Effector CD8-positive, alpha-beta T cell (primary cell): Measurements from ENCODE around the gene SPA17.

Experiments used
- DNase-seq: peaks from one replicate; lab custom pipeline; 2025; lab: John Stamatoyannopoulos, UW
- total RNA-seq, 4 experiments: gene quantifications; one replicate each; lab custom pipeline; 2026; lab: John Stamatoyannopoulos, UW

Gene SPA17
- total RNA-seq: 0.18 to 1.8 (median 0.46) reads per million in 4 experiments

DNA sequence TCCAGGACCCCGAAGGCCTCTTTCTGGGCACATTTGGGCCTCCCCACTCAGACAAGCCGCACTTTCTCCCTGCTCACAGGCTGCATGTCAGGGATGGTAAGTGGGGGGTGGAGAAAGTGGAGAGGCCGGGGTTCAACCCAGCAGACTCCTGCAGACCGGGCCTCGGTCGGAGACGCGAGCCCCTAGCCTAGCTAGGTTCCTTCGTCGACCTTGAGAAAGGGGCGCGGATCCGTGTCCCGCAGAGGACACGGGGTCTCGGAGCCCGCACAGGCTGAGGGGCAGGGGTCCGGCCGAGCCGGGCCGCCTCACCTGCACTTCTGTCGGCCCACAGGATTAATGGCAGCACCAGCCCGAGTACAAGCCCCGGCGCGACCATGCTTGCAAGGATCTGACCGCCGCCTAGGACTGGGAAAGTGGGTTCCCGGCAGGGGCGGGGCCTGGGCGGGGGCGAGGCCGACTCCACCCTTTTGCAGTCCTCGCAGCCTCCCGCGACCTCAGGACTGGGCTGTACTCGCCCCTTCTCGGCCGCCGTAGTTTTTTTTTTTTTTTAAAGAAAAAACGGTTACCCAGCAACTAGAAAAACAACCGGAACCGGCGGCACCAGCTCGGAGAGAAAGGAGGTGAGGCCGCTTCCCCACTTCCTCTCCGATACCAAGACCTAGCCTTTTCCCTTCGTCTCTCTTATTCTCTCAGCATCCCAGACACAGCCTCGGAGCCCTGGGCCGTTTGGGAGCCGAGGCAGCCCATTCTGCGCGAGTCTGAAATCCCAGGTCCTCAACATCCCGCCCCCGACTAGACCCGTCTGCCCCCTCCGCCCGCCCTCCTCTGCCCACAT is at the start of gene SPA17, which contains the start of gene SIAE:
Gene SPA17, plus strand, starts transcription at position 572 of the 835 bp plus-strand sequence. CDS start 1,361 bp downstream, outside the sequence.
Gene SIAE, minus strand, starts transcription at position 407 of the 835 bp plus-strand sequence. Its CDS starts 31 bp downstream, at position 376.
- peak; percentile 81 for DNase-seq

DNA sequence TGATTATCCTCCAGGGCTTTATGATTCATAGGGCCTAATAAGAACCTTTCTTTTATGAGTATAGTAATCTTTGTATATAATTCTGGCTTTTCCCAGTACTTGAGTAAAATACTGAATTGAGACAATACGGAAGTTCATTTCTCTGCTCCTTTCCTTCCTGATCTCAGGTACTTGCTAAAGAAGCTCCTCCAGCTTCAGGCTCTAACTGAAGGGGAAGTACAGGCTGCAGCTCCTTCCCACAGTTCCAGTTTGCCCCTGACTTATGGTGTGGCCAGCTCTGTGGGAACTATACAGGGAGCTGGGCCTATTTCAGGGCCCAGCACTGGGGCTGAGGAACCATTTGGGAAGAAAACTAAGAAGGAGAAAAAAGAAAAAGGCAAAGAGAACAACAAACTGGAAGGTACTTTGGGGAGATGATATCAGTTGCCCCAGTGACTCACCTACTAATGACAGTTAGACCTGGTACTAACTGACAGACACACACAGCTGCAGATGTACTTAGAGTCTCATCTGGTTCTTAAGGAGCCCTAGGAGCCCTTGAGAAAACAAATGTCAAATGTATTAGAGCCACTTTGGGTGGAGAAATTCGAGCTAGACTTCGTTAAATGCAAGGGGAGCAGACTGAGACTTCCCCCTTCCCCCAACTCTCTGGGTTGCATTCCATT is 48.1 kb upstream of the SPA17 start:
- DNase-seq: no peak

DNA sequence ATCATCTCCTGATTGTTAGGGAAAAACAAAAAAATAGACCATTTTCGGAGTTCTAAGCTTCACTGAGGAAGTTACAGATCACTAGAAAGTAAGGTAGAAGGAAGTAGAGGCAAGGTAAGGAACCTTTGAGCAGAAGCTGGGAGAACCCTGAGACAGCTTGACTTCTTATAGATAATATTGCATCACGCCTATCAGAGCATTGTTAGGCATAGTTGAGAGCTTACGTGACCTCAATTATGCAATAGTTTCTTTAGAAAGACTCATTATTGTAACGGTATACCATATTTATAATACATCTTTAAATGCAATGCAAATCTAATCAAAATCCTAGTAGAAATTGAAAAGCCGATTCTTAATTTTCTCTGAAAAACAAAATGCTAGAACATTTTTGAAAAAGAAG is 46.2 kb upstream of the SPA17 start:
- DNase-seq: no peak

DNA sequence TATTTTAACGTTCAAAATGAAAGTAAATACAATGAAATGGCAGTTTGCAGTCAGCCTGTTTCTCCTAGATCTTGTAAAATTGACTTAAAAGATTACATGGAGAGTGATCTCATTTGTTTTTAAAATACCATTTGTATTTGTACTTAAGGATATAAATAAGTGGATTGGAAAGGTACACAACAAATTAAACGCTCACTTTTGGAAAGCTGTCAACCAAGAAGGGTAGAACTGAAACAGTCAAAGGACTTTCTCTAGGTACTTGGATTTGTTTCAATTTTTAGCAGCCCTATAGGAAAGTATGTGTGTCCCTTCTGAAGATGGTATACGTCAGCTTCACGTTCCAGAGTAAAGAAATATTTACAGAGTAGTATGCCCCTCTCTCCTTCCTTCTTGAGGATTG is 43.7 kb upstream of the SPA17 start:
- no peak for DNase-seq

DNA sequence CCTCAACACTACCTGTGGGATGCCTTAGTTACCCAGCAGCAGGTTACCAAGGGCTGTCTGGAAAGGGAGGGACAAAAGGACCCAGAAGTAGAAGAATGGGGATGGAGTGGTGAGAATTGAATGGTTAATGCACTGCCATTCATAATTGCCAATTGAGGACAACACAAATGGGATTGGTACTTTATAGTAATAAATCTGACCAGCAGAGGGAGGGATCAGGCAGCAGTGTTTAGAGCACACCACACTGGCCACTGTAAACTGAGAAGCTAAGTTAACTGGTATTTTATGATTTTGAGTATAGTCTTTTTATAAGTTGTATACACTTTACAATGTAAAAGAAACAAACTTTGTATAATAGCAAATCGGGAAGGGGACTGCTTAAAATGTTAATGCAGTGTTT is 40.3 kb upstream of the SPA17 start:
- DNase-seq: no peak

DNA sequence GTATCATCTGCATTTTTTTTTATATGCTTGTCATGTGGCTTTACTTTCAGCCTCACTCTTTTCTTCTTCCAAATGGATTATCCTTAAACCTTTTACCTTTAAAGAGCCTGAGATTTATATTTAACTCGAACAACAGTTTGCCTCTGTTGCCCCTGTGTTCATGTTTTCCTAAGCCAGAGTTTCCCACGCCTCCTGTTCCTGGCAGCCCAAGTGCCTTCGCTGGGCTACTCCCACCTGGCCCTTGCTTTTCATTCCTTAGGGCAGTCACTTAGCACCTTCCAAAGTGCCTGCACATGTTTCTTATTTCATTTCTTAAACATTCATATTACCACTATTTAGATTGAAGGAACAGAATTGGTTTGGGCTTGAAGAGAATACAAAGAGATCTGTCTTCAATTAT is 37.8 kb upstream of the SPA17 start:
- no peak for DNase-seq

DNA sequence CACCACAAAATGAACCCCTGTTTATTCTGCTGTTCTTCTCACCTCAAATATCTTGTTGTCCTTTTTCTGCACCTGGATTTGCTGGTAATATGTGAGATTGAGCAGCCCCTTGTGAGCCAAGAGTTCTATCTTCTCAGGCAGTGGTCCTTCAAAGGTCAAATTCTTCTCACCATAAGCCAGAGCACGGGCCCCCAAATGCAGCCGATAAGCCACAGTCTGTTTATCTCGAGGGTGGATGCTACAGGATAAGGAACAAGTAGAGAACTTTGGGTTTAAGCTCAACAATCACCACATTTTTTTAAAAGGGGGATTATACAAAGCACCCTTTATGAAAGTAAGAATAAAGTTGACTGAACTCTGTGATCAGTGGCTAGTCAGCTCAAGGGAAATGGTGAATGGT is 35.2 kb upstream of the SPA17 start:
- DNase-seq: no peak

DNA sequence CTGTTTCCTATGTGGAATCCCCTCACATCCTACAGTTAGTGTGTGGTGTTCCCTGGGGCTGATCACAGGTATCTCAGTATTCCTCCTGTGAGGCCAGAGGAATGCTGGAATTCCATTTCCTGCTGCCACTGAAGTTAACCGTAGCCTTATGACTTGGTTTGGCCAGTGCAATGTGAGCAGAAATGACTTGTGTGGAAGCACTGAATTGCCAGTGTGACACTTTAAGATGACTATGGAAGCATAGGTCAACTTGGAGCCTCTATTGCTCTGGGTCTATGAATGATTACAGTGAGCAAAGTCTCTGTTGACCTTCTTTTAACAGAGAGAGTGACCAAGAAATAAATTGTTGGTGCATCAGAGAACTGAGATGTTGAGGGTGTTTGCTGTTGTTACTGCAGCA is 34.5 kb upstream of the SPA17 start:
- DNase-seq: no peak

DNA sequence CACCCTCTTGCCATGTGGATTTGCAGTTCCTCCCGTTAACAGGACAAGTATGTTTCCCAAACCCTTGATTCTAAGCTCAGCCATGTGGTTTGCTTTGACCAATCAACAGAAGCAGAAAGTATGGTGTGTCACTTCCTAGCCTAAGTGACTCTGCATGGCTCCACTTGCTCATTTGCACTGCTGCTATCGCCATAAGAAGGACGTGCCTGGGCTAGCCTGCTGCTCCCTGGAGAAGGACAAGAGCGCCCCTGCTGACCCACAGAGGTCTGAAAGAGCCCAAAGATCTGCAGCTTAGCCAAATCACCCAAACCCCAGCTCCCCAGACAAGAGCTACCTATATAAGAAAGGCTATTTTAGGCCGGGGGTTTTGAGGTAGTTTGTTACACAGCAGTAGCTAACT is 33.0 kb upstream of the SPA17 start:
- no peak for DNase-seq

DNA sequence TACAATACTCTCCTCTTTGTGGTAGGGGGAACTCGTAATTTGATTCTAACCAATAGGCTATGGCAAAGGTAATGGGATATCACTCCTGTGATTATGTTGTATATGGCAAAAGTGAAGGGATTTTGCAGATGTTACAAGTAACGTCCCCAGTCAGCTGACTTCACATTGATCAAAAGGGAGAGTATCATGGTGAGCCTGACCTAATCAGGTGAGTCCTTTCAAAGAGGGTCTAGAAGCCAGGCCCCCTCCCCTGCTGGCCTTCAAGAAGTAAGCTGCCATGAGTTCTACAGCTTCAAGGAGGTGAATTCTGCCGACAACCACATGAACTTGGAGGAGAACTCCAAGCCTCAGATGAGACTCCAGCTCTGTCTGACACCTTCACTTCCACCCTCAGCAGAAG is 31.1 kb upstream of the SPA17 start:
- DNase-seq: no peak

DNA sequence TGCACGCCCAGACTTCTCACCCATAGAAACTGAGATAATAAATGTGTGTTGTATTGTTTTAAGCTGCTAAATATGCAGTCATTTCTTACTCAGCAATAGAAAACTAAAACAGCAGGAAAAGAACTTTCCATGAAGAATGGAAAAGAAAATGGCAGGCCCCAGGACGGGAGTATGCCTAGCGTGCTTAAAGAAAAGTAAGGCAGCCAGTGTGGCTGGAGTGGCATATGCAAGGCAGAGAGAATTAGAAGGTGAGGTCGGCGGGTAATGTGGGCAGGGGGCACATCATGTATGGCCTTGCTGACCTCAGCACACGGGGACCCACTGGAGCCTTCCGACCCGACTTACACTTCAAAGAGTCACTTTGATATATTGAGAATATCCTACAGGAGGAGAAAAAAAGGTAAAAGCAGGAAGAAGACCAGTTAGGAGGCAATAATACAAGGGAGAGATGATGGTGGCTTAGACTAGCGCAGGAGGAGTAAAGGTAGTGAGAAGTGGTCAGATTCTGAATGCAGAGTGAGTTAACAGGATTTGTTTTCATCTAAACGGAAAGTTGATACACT is 30.6 kb upstream of the SPA17 start:
- no peak for DNase-seq

DNA sequence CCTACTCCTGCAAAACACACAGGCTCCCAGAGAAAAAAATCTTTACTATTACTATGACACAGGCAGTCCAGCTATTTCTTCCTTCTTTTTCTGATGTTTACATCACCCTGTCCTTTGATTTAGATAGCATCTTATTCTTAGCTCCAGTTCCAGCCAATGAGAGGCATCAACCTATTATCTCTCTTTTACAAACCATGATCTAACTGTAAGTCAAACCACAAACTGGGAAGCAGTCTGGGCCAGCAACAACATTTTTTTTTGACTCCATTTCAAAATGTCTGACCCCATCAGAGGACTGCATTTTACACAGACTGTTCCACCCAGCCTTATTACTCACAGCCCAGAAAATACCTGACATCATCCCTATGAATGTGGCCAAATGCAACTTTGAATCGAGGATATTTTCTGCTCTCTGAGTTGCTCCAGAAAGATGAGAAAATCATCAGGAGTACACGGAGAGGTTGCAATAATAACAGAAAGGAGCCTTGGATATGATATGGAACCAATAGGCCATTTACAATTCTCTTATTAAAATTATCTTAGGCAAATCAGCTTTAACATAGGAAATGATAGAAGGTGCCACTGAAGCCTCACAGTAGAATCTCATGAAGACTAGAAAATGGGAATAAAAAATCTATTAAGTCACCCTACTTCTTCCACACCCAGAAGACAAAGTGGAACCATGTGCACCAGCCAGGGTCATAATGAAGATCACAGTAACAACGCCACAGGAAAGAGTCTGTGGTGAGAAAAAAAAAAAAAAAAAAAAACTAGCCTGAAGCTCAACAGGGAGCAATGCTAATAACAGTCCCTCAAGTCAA is 29.9 kb upstream of the SPA17 start:
- DNase-seq: no peak

DNA sequence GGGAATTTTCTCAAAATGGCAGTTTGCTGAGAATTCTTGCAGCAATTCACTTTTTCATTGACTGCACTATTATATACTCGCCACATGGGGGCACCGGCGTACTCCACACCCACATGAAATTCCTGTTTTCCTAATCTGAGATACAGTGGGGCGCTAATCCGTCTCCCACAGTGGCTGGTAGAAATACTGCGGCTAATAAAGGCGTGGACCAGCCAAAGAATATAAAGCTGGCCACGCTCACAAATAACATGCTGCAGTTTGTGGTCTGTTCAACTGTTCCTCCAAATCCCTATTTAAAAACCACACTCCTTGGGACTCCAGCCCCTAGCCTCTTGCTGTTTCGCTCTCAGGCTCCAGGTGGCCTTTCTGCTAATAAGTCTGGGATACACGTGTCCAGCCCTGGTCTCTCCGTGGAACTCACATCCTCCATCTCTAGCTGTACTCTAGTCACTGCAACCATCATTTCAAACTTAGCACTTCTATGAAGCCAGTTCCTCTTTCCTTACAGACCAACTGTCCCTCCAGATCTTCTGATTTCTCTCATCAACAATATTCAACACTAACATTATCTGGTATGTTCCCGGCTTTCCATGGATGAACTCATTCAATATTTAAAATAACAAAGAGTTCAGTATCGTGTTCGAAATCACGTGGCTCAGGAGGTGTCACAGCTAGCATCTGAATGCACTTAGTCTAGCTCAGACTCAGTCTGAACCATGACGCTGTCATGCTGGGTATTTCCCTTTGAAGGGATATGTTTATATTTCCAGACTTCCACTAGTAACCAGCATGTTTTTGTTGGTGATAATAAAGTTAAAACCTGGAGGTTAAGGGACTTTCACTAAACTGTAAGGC is 29.1 kb upstream of the SPA17 start:
- no peak for DNase-seq

DNA sequence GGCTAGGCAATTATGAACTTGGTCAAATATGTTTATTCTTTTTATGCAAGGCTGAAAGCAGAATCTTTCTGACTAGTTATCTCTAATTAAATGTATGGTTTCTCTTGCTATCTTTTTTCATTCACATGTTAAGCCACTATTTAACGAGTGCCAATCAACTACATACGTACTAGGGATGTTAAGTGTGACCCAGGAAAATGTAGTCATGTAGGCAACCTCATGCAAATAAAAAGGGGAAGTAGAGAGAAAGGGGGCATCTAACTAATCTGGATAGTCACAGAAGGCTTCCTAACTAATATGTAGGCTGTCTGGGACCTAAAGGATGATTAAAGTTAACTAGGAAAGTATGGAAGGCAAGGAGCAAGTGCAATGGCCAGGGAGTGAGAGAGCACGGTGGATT is 27.6 kb upstream of the SPA17 start:
- no peak for DNase-seq

DNA sequence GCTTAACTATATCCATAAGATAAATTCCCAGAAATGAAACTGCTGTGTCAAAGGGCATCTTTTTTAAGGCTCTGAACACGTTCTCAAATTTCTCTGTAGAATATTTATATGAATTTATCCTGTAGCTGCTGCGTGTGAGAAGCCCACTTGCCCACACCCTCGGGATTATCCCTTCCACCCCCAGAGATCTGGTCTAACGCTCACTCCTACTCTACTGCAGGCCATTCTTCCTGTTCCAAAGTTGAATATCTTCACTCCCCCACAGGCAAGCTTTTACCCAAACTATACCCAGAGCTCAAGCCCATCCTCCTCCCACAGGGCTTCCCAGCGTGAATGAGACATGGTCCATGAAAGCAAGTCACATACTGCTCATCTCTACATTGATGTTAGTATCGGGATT is 25.1 kb upstream of the SPA17 start:
- no peak for DNase-seq

DNA sequence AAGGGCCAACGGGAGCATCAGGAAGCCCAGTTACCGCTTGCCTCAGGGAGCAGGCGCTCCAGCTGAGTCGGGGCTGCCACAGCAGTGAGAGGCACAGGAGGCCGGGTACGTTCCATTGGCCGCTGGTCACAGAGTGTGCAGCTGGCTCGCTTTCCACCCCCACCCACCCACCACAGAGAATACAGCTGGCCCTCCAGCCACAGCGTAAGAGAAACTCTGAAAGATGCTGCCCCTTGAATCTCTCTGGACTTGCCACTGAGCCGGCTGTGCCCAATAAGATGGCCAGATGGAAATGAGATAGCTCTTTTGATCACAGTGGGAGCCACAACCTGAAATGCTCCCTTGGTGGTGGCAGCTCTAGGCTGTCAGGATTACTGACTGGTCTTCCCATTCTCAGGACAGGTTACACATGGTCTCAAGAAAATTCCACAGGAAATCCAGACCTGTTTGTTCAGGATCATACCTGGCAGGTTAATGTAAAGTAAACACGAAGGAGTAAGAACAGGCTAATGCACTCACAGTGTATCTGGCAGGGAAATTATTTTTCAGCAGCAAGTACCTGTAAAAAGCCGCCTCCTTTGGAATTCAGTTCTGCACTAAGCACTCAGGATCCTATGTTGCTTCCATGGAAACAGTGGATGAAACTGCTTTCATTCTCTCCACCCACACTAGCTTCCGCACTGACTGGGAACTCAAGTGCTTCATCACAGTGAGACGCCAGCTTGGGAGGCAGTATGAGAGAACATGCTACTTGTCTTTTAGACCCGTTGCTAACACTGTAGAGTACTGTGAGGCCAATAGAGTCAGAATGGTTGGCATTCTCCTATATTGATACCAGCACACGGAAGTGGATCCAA is 16.7 kb upstream of the SPA17 start:
- DNase-seq: no peak

DNA sequence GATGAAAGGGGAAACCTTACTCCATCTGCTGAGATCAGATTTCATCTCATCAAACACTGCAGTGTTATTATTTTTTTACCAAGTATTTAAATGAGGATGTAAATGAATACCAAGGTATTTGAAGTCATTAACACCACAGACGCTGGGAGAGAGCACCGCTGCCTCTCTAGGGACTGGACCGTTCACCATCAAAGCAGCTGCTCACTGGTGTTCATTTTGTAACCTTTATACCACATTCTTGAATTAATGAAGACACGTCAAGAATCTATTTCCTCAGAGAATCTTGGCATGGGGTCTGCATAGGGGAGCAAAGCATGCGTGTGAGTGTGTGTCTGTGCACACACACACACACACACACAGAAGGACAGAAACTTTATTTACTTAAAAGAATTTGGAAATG is 15.8 kb upstream of the SPA17 start:
- no peak for DNase-seq

DNA sequence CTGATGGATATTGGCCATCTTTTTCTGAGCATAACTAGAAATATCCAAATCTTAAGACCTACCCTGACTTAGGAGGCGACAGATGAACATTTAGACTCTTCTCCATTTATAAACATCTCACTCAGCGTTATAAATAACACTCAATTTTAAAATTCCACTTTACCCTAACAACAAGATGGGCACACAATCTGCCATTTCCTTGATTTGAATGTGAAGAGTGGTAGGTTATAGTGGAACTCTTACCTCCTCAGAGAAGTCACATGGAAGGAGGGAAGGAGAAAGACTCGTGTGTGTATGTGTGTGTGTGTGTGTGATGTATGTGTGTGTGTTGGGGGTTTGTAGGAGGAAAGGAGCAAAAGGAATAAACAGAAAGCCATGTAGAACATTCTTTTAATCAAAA is 15.2 kb upstream of the SPA17 start:
- no peak for DNase-seq

DNA sequence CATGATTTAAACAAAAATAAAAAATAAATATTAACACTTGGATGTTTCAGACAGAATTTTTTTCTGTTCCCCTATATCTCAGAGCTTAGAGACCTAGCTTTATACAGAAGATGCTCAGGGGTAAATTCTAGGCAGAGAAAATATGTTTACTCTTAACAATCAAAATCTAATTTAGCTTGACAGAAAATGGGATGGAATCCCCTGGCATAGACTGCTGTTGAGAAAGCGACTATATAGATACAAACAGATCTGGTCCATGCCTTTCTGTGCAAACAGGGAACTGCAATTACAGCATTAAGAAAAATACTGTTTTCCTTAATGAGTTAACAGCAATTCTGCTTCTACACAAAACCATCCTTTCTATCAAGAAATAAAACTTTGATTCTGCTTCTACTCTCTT is 14.7 kb upstream of the SPA17 start:
- DNase-seq: no peak

DNA sequence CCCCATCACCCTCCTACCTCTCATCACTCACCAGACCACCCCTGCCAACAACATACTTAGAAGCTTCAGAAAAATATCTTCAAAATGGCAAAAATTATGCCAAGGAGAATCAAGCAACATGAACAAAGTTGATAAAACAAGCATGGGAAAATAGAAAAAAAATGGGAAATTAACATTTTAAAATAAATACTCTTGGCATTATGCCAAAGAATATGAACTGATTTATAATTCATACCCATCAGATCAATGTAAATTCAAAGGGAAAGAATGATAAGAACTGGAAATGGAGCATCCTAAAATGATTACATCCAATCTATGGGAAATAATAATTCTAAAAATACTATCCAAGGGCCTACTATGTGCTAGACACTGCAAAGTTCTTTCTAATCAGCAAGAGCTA is 12.2 kb upstream of the SPA17 start:
- no peak for DNase-seq
